GM12873 (cell line): ENCODE results near the gene EIF5A.

Experiments
- TF ChIP-seq, protein P1 (sequence below): IDR thresholded peaks from 2 replicates; pipeline ENCODE4 v1.5.1; 2012; ENCODE audit warnings: low read depth, mild to moderate bottlenecking, moderate library complexity, low read length, control low read depth; ENCODE audit not compliant: insufficient read depth; ENCODE audit errors: missing control alignments

The EIF5A gene

GRCh38 chr17:7361906-7362305, 54.5 kb downstream of the EIF5A start:
- TF ChIP-seq, protein P1, sequence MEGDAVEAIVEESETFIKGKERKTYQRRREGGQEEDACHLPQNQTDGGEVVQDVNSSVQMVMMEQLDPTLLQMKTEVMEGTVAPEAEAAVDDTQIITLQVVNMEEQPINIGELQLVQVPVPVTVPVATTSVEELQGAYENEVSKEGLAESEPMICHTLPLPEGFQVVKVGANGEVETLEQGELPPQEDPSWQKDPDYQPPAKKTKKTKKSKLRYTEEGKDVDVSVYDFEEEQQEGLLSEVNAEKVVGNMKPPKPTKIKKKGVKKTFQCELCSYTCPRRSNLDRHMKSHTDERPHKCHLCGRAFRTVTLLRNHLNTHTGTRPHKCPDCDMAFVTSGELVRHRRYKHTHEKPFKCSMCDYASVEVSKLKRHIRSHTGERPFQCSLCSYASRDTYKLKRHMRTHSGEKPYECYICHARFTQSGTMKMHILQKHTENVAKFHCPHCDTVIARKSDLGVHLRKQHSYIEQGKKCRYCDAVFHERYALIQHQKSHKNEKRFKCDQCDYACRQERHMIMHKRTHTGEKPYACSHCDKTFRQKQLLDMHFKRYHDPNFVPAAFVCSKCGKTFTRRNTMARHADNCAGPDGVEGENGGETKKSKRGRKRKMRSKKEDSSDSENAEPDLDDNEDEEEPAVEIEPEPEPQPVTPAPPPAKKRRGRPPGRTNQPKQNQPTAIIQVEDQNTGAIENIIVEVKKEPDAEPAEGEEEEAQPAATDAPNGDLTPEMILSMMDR, result no peak
